GM21526 (cell line): ENCODE measurements around the gene SF3B4.
A peak's percentile ranks its signal among the peaks of the same experiment; 100 is the strongest.

ENCODE experiments used
- ATAC-seq: cut with Tn5 transposase; IDR thresholded peaks from one replicate; pipeline ENCODE4 v1.9.1; 2021; ENCODE audit warnings: moderate library complexity; ENCODE audit not compliant: unreplicated experiment, low FRiP score

SF3B4 gene

DNA sequence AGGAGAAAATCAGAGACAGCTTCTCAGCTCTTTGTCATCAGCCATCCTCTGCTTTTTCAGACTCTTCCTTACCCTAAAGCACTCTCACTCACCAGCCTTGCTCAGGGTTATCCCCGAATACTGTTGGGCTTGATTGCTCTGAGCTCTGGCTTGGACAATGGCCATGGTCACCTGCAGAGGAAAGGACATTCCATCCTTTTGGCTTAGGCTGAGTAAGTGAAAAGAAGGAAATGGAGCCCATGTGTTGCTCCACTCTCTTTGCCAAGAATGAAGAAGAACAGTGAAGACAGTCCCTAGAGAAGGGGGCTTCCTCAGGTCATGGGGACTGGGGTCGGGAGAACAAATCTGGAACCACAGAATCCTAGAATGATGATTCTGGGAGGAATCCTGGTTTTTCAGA lies 6.8 kb upstream of the SF3B4 start:
- no peak for ATAC-seq

DNA sequence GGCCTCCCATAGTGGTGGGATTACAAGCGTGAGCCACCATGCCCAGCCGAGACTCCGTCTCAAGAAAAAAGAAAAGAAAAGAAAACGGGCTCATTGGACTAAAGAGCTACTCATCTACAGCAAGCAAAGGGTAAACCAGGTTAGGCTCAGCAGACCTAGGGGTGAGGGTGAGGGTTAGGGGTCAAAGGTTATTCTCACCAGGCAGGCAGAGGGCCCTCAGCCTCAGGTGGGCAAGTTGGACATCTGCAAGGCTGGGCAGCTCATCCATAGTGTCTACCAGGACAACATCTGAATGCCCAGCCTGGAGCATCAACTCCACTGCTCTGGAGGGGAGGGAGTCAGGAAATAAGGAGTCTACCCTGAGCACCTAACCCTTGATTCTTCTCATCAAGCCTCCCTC lies 5.6 kb upstream of the SF3B4 start:
- ATAC-seq: no peak

- ATAC-seq: no peak
These were observed 4.9 kb upstream of the SF3B4 start for GRCh38 chr1:149932474-149932873.

GRCh38 chr1:149931212-149931790 lies 3.7 kb upstream of the SF3B4 start:
- ATAC-seq: no peak

DNA sequence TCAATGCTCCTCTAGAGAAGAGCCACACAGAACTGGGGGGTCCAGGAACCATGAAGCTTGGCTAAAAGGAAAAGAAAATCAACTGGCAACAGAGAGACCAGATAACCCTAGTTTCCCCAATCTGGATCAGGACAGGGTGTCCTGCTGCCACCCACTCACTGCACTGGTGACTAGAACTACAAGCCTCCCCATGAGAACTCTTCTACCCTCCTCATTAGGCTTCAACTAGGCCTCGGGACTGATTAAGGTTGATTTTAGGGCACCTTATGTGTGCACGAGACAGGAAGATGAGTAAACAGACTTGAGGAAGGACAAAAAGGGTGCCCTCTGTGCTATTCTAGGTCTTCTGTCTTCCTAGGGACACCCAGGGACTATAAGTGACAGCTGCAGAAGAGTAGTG lies 2.3 kb upstream of the SF3B4 start:
- no peak for ATAC-seq

DNA sequence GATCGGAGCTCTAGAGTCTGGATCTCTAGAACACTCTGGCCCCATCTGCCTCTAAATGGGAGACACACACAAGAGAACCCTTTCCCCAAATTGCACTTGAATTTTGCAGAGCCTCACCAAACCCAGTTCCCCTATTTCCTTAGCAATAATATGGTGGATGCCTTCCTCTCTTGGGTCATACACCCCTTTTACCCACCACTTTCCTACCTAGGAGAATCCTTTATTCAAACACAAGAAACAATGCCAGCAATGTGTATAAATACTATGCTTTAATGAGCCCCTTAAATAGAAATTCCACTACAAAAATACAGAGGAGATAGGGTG lies 760 bp upstream of the SF3B4 start:
- ATAC-seq: no peak

DNA sequence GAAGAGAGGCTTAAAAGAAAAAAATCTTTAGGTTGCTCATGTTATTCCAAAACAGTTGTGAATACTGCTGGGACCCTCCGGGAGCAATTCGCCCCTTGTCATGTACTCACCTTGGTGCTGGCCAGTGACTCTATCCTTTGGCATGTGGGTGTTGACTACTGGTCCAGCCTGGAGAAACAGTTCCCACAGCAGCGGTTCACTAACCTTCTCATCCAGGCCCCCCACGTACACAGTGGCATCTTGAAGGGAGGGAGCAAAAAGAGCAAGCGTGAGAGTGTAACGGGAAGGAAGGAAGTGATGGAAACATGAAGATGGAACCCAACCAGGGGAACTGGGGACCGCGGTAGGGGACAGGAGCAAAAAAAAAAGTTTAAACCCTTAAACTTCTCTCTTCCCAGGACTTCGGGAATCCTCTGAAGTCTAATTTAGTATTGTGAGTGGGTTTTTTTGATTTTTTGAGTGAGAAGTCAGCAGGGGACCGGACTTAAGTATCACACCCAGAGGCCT lies 494 bp downstream of the SF3B4 start:
- ATAC-seq: no peak

DNA sequence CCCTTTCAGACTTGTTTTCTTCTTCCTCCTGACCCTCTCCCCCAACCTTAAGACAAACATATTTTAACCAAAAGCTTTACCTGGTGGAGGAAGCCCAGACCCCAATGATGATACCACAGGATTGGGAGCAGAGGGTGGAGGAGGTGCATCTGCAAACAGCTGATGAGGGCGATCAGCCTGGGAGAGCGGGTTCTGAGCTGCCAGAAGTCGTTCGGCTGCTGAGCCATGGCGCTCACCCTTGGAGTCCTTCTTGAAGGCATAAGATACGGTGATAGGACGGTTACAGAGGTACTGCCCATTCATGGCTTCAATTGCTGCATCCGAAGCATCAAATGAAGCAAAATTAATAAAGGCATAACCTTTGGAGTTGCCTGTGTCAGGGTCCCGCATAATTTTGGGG lies 1.3 kb downstream of the SF3B4 start:
- no peak for ATAC-seq

DNA sequence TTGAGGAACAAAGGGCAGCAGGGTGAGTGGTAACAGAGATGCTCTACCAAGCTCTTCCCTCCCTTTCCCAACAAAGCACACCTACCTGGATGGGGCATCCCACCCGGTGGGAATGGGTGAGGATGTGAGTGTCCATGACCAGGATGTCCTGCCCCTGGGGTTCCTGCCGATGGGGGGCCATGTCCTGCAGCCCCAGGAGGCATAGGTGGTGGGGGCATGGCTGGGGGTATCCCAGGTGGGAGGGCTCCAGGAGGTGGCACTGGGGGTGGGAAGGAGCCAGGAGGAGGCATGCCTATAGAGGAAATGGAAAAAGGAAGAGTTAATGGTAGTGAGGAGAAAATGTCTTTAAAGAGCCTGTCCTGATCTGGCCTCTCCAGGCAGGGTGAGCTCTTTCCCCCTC lies 1.9 kb downstream of the SF3B4 start:
- no peak for ATAC-seq

DNA sequence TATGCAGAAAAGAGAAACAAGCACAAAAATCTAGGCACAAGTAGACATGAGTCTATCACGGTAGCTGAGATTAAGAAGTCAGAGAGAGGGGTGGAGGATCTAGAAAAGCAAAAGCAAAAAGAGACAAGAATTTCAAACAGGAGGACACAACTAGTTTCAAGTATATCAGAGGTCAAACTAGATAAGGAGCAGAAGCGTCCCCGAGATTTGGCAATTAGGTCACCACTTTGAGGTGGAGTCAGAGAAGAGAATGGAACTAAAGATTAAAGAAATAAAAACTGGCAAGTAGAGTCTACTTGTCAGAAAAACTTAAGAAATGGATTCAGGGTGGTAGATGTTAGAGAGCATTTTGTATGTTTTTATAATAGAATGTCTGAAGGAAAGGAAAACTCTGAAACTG lies 2.3 kb downstream of the SF3B4 start:
- no peak for ATAC-seq

DNA sequence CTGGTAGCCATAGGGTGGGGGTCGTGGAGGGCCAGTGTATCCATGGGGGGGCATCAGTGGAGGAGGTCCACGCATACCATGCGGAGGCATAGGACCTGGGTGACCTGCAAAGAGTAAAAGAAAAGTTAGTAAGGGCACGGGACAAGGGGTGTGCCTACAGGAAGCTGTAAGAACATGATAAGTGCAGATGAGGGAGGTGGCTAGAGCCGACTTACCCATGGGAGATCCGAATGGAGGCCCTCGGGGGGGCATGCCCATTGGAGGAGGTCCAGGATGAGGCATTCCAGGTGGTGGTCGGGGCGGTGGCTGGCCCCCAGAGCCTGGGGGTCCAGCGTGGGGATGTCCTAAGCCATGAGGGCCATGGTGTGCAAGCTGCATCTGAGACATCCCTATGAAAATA lies 4.0 kb downstream of the SF3B4 start:
- no peak for ATAC-seq

GRCh38 chr1:149917571-149918144 lies 9.9 kb downstream of the SF3B4 start, which contains the start of gene SV2A:
SV2A (minus strand) TSS chr1:149917844; CDS start chr1:149913840, 4,004 bp downstream.
- ATAC-seq: no peak

DNA sequence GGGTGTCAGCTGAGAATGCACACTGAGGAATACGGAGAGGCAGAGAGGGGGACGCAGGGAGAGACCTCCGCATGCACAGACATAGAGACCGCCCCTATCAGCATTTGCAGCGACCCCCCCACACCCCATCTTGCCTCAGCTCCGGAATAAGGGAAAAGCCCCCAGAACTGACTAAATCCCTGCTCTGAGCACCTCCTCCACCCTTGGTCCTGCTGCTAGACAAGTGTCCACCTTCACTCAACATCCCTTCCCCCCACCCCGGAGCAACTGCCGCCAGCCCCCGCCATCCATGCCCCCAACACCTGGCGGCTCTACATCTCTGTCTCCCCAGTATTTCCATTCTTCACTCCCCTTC lies 10.7 kb downstream of the SF3B4 start:
- no peak for ATAC-seq

- no peak for ATAC-seq
These were observed 11.3 kb downstream of the SF3B4 start for GRCh38 chr1:149916193-149916897.

- no peak for ATAC-seq
These were observed 12.0 kb downstream of the SF3B4 start for GRCh38 chr1:149915429-149916192.

DNA sequence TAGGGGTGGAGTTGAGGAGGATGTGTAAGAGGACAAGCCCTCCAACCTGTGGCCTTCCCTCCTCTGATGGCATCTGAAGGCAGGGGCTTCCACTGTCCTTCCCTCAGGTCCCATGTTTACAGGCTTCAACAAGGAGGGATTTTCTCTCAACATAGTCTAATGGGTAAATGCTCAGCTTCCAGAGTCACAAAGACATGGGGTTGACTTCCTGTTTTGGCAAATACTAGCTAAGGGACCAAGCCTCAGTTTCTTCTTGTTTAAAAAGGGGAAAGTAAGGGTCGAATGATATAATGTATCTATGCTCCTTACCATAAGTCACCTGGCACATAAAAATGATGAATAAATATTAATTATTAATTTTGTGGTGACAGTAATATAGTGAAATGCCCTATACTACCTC lies 13.1 kb downstream of the SF3B4 start:
- ATAC-seq: no peak

DNA sequence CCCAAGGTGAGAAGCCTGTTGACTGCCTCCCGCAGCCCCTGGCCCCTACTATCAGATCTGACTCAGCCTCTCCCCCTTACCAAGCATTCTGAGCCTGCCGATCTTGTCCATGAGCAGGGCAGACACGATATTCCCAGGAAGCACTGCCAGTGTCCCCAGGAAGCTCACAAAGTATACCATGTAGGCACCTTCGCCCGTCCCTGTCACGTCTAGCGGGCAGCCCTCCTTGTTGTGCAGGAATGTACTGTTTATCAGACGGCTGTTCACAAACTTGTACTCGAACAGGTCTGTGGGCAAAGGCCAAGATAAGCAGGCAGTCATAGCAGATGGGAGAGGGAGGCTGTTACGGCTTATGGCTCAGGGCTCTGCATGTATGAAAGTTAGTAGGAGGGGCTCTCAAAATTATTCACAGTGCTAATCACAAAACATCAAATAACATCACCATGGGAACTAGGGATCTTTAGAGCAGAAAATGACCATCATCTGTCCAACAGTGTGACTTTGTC lies 21.0 kb downstream of the SF3B4 start:
- no peak for ATAC-seq

DNA sequence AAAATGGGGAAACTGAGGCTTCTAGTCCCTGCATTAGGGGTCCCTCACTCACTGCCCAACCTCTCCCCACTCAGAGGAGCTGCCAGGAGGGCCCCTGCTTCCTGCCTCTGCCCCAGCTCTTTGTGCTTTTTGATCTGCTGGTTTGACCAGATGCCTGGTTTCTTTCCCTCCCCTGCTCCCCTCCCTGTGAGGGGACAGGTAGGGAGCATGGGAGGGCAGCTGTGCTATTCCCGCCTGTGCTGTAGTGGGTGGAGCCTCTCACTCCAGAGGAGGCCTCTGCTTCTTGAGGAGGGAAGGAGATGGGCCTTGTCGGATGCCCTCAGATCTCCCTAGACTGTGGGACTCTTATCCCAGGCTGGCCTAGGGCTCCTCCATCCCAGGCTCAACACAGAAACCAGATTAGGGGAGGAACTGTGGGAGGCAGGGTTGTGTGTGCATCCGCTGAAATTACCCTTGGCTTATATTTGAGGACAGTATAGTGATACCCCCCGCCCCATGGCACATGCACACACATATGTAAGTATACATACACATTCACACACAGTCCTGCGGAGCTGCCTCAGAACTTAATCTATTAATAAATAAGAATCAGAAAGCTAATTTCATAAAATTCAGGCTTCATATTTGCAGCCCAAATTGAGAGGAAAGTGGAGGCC lies 23.6 kb downstream of the SF3B4 start:
- no peak for ATAC-seq

GRCh38 chr1:149899460-149900284 lies 27.9 kb downstream of the SF3B4 start, which contains the start of gene BOLA1:
BOLA1 (plus strand) TSS chr1:149899568; CDS start chr1:149900060, 492 bp downstream.
- peak; percentile 80 for ATAC-seq

GRCh38 chr1:149896575-149896974 lies 31.0 kb downstream of the SF3B4 start:
- no peak for ATAC-seq
